ENCODE results near the gene PTPN21.

The PTPN21 gene

GRCh38 chr14:88503754-88504406, 50.9 kb downstream of the PTPN21 start:
- no peak for DNase-seq

DNA sequence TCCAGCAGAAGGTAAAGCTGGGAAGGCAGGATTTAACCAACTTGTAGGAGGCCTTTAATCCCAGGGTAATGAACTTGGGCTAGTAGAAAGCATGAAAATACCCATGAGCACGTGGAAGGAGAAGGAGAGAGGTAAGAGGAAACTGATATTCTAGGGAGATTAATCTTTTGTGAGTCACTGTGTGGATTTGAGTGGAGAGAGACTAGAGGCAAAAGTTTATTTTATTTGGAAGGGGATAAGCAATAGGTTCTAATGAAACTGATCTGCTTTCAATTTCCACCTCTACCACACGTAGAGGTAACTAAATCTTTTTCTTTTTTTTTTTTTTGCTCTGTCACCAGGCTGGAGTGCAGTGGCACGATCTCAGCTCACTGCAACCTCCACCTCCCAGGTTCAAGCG, 52.1 kb downstream of the PTPN21 start:
- DNase-seq: no peak

- DNase-seq: no peak
Measured at GRCh38 chr14:88500611-88501010, 54.2 kb downstream of the PTPN21 start.

DNA sequence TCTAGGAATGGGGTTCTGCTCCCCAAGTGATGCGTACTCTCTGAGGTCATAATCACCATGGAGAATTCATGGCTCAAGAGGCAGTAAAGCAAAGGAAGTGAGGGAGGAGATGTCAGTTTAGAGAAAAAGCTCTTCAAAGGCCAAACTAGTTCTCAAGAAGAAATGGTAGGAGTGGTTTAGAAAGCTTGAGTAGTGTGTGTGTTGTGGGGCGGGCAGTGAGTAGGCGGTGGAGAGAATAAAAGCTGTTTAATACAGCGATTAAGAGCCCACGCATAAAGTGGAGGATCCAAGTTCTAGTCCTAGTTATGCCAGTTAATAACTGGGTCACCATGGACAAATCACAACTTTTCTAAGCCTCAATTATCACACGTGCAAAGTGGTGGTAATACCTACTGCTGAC, 55.6 kb downstream of the PTPN21 start:
- no peak for DNase-seq

DNA sequence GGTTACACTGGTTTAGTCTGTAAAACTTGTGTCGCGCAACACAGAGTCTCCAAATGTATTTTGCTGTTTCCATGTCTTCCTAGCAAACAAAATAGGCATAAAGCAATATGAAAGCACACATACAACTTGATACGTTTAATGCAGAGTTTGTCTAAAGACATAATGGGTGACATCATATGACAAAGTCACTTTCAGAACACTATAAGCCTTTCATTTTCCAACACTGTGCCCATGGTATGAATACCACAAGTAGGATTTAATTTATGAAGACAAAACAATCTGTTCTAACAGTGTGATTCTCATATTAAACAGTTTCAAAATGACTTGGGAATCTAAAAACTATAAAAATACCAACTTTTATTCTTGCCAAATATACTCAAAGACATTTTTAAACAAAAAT, 58.4 kb downstream of the PTPN21 start:
- no peak for DNase-seq

- no peak for DNase-seq
Measured at GRCh38 chr14:88493392-88494185, 61.2 kb downstream of the PTPN21 start.

- peak; percentile 69 for DNase-seq
Measured at GRCh38 chr14:88492272-88493089, 62.3 kb downstream of the PTPN21 start.

- DNase-seq: no peak
Measured at GRCh38 chr14:88490168-88490567, 64.6 kb downstream of the PTPN21 start.

DNA sequence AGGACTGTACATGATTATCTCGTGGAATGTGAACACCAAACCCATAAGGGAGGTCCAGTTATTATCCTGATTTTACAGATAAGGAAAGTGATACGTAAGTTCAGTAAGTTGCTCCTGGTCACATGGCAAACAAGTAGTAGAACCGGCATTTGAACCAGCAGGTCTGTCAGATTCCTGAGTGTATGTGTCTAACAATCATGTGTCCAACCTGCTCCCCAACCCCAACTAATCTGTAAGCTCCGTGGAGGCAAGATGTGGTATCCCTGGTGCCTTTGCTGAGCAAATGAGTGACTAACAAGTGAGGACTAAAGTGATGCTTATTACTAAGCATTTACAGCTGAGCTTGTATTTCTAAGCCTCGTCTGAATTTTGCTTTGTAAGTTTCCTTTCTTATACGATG, 65.9 kb downstream of the PTPN21 start:
- no peak for DNase-seq

DNA sequence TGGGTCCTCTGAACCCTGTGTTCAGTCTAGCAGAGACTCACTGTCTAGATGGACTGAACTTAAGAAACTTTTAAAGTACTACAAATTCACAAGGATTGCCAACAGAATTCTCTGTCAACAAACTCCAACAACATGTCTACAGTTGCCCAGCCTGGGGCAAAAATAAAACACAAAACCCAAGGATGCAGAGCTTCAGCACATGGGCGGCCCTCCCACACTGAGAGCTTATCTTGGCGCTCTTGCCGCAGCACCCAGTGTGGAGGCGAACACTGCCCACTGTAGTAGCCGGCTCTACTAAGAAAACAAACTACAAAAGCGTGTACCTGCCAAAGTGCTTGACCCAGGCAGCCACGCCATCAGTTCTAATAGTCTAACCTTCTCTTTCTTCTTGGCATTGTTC, 66.7 kb downstream of the PTPN21 start:
- DNase-seq: no peak

GRCh38 chr14:88482524-88482923, 72.3 kb downstream of the PTPN21 start:
- DNase-seq: no peak

DNA sequence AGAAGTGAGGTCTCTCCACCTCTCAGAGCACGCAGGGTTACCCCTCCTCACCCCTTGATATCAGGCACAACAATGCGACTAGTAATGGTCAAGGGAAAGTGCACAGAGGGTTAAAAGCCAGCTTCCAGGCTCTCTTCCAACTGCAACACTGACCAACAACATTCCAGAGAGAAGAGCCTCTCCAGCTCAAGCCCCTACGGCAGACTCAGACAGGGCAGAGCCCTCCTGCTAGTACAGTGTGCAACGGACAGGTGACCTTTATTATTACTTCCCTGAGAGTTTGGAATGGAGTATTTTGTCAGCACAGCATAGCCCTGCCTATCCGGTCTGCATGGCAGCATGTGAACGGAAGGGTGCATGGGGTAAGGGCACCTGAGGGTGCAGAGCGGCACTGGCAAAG, 73.0 kb downstream of the PTPN21 start:
- no peak for DNase-seq

GRCh38 chr14:88481059-88481458, 73.7 kb downstream of the PTPN21 start:
- DNase-seq: no peak

DNA sequence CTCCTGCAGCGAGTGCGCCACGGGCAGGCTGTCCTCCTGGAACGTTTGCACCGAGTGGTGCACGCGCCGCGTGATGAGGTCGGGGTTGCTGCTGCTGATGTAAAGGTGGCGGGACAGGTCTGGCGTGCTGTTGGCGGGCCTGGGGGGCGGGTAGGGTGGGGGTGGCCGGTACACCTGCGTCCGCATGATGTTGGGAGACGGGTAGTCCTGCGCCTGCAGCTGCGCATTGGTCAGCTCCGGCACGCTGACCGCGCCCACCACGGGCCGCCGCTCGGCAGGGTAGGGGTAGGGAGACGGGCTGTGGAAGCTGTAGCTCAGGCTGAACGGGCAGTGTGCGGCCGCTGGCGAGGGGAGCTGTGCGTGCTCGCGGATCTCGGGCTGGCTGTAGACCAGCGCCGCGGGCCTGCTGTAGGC, 75.2 kb downstream of the PTPN21 start:
- DNase-seq: no peak

DNA sequence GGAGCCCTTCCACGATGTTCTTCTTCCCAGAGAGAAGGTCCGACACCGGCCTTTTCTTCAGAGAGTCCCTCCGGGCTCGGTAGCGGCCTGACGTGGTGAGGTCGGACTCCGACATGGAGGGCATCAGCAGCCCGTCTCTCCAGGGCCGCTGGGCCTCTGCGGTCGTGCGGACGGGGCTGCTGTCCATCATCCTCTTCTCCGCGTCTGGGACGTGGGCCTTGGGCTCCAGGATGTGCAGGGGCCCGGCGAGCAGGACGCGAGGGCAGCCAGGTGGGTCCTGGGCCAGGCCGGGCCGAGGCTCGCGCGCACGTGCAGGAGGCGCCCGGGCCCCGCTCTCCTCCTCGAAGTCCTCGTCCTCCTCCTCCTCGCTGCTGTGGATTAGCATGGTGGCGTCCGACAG, 75.9 kb downstream of the PTPN21 start:
- no peak for DNase-seq

GRCh38 chr14:88477513-88478250, 77.1 kb downstream of the PTPN21 start:
- DNase-seq: no peak

DNA sequence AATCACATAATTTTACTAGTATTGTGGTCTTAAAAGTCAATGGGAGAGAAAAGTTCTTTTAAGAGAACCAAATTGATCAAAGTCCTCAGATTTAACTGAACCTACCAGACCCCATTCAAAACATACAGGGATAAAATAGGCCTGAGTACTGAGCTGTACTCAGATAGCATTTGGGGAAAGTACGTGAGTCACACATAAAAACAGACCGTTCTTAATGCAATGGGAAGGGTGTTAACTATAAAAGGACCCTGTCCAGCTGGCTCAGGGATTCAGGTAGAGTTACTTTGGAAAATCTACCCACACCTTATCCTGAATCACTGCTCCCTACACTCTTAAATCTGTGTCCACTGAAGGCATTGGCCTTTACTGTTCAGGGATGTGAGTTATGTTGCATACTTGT, 78.0 kb downstream of the PTPN21 start:
- DNase-seq: no peak

DNA sequence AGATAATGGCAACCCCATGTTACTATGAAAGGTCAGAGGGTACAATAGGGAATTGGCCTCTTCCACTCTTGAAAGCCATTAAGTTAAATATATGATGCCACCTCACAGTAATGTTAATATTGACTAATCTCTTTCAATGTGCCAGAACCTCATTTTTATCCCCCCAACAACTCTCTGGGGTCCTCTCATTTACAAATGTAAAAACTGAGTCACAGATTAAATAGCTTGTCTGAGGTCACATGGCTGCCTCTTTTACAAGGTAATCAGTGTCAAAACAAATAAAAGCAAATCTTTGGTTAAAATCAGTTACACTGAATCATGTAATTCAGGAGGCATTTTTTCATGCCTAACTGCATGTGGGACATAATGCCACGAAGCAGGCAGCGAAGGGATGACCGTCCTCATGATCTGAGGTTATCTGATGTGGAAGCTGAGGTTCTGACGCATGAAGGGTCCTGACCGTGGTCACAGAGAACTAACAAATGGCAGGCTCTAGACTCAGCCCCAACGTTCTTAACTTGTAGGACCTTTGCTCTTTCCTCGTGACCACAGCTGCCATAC, 78.5 kb downstream of the PTPN21 start:
- no peak for DNase-seq

GRCh38 chr14:88473791-88474190, 81.0 kb downstream of the PTPN21 start:
- no peak for DNase-seq

- no peak for DNase-seq
Measured at GRCh38 chr14:88470542-88471440, 84.0 kb downstream of the PTPN21 start.

GRCh38 chr14:88468406-88468805, 86.4 kb downstream of the PTPN21 start:
- no peak for DNase-seq

- no peak for DNase-seq
Measured at GRCh38 chr14:88463318-88463717, 91.5 kb downstream of the PTPN21 start.

Measured in activated effector memory CD4-positive, alpha-beta T cell treated with anti-CD3 and anti-CD28 coated beads, Interleukin-2, amount 50 U/mL, for 16 hours (primary cell).